Activated CD8-positive, alpha-beta T cell treated with anti-CD3 and anti-CD28 coated beads for 36 hours (primary cell): ENCODE data around the gene RAET1L. TPM values are rescaled to one million over a fixed set of nuclear protein-coding genes. Genes with fewer than 3 reads are reported as not detected.

Experiments
- ATAC-seq: fragments of 200-7000 bp; cut with Tn5 transposase; one replicate; pipeline ENCODE4 v1.10.0; 2021; ENCODE audit warnings: mild to moderate bottlenecking, moderate library complexity
- CTCF ChIA-PET: fragments of 350-600 bp; sonication (Branson Sonifier 250); formaldehyde crosslinking; loops from one replicate; lab custom pipeline; 2021; ENCODE audit warnings: antibody characterized with exemption; lab: Charles Lee
- POLR2A ChIA-PET: fragments of 350-600 bp; sonication (Branson Sonifier 250); formaldehyde crosslinking; loops from one replicate; lab custom pipeline; 2021; ENCODE audit warnings: antibody characterized with exemption; lab: Charles Lee
- DNase-seq: peaks from one replicate; pipeline ENCODE4 v3.0.0-alpha.2; 2020
- H3K27ac Mint-ChIP-seq: one replicate; pipeline ENCODE4 v1.8.0; 2021; ENCODE audit warnings: mild to moderate bottlenecking, mixed read lengths
- H3K27me3 Mint-ChIP-seq: one replicate; pipeline ENCODE4 v1.8.0; 2021; ENCODE audit warnings: mixed read lengths
- H3K36me3 Mint-ChIP-seq: one replicate; pipeline ENCODE4 v1.8.0; 2021; ENCODE audit warnings: low read depth, mixed read lengths
- H3K4me1 Mint-ChIP-seq: one replicate; pipeline ENCODE4 v1.8.0; 2021; ENCODE audit warnings: low read depth, mixed read lengths
- H3K4me3 Mint-ChIP-seq: one replicate; pipeline ENCODE4 v1.8.0; 2021; ENCODE audit warnings: mild to moderate bottlenecking, moderate library complexity, mixed read lengths
- H3K9me3 Mint-ChIP-seq: one replicate; pipeline ENCODE4 v1.8.0; 2021; ENCODE audit warnings: mixed read lengths
- intact Hi-C: fragments of 100-400 bp; cut with micrococcal nuclease; formaldehyde crosslinking; loops from one replicate; pipeline ENCODE4 v1.10.0; 2022
- total RNA-seq, 2 experiments: library from RNA; stranded (reverse); gene quantifications; one replicate each; pipeline ENCODE4 v1.2.3, GENCODE V29; 2021
- TF ChIP-seq, protein P1 (sequence below): fragments of 200-600 bp; IDR thresholded peaks from one replicate; pipeline ENCODE4 v1.8.0; 2022; ENCODE audit warnings: antibody characterized with exemption, mild to moderate bottlenecking

The RAET1L gene
- total RNA-seq, 2 experiments from 2014 or later = not detected

DNA sequence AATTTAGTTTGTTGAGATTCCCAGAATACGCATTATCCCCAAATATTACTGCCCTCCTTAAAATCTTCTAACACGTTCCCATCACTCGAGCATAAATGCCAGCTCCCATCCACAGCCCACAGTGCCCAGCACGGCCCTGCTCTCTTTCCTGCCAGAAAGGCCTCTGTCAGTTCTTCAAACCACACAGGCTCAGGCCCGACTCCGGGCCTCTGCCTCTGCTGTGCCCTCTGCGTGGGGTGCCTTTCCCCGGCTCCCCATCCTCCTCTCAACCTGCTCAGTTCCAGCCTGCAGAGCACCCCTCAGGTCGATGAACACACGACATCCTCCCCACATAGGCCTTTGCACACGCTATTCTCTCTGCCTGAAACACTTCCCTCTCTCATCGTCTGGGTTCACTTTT lies 30.8 kb upstream of the RAET1L start:
- Mint-ChIP-seq H3K9me3 (no peaks in the 10 kb centered on the region), H3K4me1 (peaks cover 8% of the 10 kb centered on the region), H3K36me3 (no peaks in the 10 kb centered on the region), H3K27ac (no peak overlapping the region), H3K27me3 (peaks cover 50% of the 10 kb centered on the region), H3K4me3 (no peak overlapping the region)
- no peak for DNase-seq
- no peak for ATAC-seq
- CTCF ChIA-PET = interaction anchor here (1.6 to 2.3 kb wide), 2 partner anchors 11 to 25 kb away, joined by 3 to 7 read pairs; no protein-coding TSS in a partner anchor
- POLR2A ChIA-PET = no interaction called here
- intact Hi-C loops = no loop called here
- TF ChIP-seq, protein P1, sequence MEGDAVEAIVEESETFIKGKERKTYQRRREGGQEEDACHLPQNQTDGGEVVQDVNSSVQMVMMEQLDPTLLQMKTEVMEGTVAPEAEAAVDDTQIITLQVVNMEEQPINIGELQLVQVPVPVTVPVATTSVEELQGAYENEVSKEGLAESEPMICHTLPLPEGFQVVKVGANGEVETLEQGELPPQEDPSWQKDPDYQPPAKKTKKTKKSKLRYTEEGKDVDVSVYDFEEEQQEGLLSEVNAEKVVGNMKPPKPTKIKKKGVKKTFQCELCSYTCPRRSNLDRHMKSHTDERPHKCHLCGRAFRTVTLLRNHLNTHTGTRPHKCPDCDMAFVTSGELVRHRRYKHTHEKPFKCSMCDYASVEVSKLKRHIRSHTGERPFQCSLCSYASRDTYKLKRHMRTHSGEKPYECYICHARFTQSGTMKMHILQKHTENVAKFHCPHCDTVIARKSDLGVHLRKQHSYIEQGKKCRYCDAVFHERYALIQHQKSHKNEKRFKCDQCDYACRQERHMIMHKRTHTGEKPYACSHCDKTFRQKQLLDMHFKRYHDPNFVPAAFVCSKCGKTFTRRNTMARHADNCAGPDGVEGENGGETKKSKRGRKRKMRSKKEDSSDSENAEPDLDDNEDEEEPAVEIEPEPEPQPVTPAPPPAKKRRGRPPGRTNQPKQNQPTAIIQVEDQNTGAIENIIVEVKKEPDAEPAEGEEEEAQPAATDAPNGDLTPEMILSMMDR = no peak

DNA sequence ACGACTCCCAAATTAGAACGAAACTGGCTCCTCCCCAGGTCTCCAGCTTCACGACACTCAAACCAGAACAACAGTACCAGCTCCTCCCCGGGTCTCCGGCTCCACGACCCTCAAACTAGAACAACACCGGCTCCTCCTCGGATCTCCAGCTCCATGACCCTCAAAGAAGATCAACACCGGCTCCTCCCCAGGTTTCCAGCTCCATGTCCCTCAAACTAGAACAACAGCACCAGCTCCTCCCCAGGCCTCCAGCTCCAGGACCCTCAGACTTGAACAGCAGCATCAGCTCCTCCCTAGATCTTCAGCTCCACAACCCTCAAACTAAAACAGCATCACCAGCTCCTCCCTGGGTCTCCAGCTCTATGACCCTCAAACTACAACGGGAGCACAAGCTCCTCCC lies 29.8 kb upstream of the RAET1L start:
- intact Hi-C loops = no loop called here
- Mint-ChIP-seq H3K9me3 (no peaks in the 10 kb centered on the region), H3K27ac (no peak overlapping the region), H3K4me1 (peaks cover 5% of the 10 kb centered on the region), H3K36me3 (no peaks in the 10 kb centered on the region), H3K4me3 (no peak overlapping the region), H3K27me3 (peaks cover 58% of the 10 kb centered on the region)
- POLR2A ChIA-PET = interaction anchor here (0.6 kb wide), 1 partner anchor 43 kb away, joined by 3 read pairs; no protein-coding TSS in a partner anchor
- DNase-seq (no peak), ATAC-seq (no peak)
- TF ChIP-seq, protein P1 = no peak
- CTCF ChIA-PET = interaction anchor here (0.6 to 4.8 kb wide), 6 partner anchors 9 to 341 kb away, joined by 3 to 24 read pairs (median 4); no protein-coding TSS in a partner anchor

DNA sequence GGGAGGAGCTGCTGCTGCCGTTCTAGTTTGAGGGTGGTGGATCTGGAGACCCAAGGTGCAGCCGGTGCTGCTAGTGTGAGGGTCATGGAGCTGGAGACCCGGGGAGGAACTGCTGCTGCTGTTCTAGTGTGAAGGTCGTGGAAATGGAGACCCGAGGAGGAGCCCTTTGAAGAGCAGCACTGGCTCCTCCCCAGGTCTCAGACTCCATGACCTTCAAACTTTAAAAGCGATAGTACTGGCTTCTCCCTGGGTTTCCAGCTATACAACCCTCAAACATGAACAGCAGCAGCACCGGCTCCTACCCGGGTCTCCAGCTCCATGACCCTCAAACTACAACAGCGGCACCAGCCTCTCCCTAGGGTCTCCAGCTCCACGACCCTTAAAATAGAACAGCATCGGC lies 28.1 kb upstream of the RAET1L start:
- POLR2A ChIA-PET = no interaction called here
- CTCF ChIA-PET = interaction anchor here (0.7 to 4.8 kb wide), 7 partner anchors 12 to 356 kb away, joined by 3 to 24 read pairs (median 3); no protein-coding TSS in a partner anchor

DNA sequence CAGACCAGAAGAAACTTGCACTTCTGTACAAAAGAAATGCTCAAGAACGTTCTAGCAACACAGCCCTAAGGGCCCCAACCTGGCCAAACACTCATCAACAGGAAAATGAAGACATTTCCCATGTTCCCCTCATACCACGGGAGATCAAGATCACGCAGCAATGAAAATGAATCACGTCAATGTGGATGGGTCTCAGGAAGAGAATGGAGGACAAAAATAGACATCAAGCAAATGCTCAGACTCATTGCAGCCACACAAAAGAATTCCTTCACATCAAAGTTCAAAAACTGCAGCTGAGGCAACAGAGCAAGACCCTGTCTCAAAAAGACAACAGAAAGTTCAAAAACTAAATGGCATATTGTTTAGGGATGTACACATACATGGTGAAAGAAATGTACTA lies 25.5 kb upstream of the RAET1L start:
- no peak overlapping the region for H3K4me3 Mint-ChIP-seq
- DNase-seq (no peak), ATAC-seq (no peak)
- TF ChIP-seq, protein P1 = no peak
- H3K9me3 Mint-ChIP-seq = no peaks in the 10 kb centered on the region
- no peak overlapping the region for H3K27ac Mint-ChIP-seq
- H3K4me1 Mint-ChIP-seq = no peaks in the 10 kb centered on the region
- intact Hi-C loops = no loop called here
- ChIA-PET CTCF (no interaction called here), POLR2A (no interaction called here)
- H3K36me3 Mint-ChIP-seq = no peaks in the 10 kb centered on the region
- H3K27me3 Mint-ChIP-seq = peaks cover 54% of the 10 kb centered on the region

More for the DNA sequence above, 28.1 kb upstream of the RAET1L start:
- ATAC-seq = no peak
- no peaks in the 10 kb centered on the region for H3K9me3 Mint-ChIP-seq
- H3K27ac Mint-ChIP-seq = no peak overlapping the region
- no peaks in the 10 kb centered on the region for H3K36me3 Mint-ChIP-seq
- H3K27me3 Mint-ChIP-seq = peaks cover 55% of the 10 kb centered on the region
- no peaks in the 10 kb centered on the region for H3K4me1 Mint-ChIP-seq
- DNase-seq = no peak
- TF ChIP-seq, protein P1 = no peak
- no peak overlapping the region for H3K4me3 Mint-ChIP-seq
- intact Hi-C loops = no loop called here

DNA sequence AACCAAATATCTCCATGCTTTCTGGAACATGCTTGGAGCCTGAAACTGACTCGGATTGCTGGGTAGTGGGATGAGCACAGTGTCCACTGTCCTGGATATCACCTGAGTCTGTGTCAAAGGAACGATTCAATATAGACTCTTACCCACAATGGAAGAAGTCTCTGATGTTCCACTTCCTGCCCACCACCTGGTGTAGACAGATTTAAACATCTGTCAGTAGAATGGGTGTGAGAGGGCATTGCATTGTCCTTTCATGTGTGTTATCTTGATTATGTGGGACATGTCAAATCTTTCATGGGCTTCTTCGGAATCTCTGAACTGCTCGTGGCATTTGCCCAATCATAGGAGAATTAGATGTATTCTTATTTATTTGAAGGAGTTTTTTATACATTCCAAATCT lies 22.8 kb upstream of the RAET1L start:
- intact Hi-C loops = no loop called here
- Mint-ChIP-seq H3K4me1 (no peaks in the 10 kb centered on the region), H3K4me3 (no peak overlapping the region), H3K27me3 (peaks cover 42% of the 10 kb centered on the region), H3K36me3 (no peaks in the 10 kb centered on the region), H3K27ac (no peak overlapping the region), H3K9me3 (no peaks in the 10 kb centered on the region)
- ChIA-PET POLR2A (no interaction called here), CTCF (no interaction called here)
- TF ChIP-seq, protein P1 = no peak
- ATAC-seq = no peak
- DNase-seq = no peak
